Hepatocyte (in vitro differentiated cells): ENCODE measurements around the gene ZNF101.

Source experiments
- EZH2 ChIP-seq: fragments of 200-600 bp; sonication (generic); IDR thresholded peaks from 2 replicates; pipeline ENCODE4 v1.6.1; 2016; ENCODE audit warnings: antibody characterized with exemption, mild to moderate bottlenecking, borderline replicate concordance
- EZH2phosphoT487 ChIP-seq: fragments of 200-600 bp; sonication (generic); IDR thresholded peaks from one replicate; pipeline ENCODE4 v1.6.1; 2018; ENCODE audit warnings: antibody characterized with exemption, mild to moderate bottlenecking, low read depth, moderate library complexity; ENCODE audit not compliant: unreplicated experiment, severe bottlenecking
- TF ChIP-seq, protein P1 (sequence below): fragments of 200-600 bp; sonication (generic); IDR thresholded peaks from 2 replicates; pipeline ENCODE4 v1.5.1; 2016; ENCODE audit warnings: antibody characterized with exemption, mild to moderate bottlenecking; ENCODE audit not compliant: poor library complexity

- TF ChIP-seq, protein P1, sequence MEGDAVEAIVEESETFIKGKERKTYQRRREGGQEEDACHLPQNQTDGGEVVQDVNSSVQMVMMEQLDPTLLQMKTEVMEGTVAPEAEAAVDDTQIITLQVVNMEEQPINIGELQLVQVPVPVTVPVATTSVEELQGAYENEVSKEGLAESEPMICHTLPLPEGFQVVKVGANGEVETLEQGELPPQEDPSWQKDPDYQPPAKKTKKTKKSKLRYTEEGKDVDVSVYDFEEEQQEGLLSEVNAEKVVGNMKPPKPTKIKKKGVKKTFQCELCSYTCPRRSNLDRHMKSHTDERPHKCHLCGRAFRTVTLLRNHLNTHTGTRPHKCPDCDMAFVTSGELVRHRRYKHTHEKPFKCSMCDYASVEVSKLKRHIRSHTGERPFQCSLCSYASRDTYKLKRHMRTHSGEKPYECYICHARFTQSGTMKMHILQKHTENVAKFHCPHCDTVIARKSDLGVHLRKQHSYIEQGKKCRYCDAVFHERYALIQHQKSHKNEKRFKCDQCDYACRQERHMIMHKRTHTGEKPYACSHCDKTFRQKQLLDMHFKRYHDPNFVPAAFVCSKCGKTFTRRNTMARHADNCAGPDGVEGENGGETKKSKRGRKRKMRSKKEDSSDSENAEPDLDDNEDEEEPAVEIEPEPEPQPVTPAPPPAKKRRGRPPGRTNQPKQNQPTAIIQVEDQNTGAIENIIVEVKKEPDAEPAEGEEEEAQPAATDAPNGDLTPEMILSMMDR = no peak
- no peak for TF ChIP-seq EZH2
- TF ChIP-seq EZH2phosphoT487 = no peak
Measured at GRCh38 chr19:19674315-19674714, 5.7 kb downstream of the ZNF101 start.
